Femur (tissue), 1 donor: ENCODE data around the gene SPG7.

ENCODE experiments used
- DNase-seq: peaks from one replicate; pipeline ENCODE4 v3.0.0-alpha.2; 2017

Gene SPG7

DNA sequence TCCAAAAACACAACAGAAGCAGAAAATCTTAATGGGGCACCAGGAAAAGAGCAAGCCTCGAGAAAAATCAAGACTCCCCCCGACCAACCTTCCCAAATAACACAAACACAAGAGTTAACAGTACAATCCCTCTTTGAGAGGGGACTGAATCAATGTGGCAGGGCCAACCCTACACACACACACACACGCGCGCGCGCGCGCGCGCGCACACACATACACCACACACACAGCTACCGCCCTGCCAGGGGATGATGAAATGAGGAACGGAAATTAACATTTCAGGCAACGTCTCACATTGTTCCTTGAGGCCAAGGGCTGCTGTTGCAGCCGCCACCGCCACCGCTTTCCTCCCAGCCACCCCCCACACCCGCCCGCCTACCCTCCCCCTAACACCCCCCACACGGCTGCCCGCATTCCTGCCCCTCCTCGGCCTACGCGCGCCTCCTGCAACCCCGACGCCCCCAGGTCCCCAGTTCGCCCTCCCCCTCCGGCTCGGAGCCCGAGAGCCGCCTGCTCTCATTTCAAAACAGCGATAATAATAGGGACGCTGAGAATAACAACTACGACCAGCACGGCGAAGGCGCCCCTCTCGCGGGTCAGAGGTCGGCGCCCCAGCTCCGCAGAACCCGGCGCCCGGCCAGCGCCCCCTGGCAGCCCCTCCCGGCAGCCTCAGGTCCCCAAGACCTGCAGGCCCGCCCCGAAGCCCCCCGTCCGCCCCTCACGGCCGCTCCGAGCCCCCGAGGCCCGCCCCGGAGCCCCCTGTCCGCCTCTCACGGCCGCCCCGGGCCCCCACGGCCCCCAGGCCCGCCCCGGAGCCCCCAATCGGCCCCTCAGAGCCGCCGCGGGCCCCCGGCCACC, 18.9 kb upstream of the SPG7 start:
- peak; percentile 92 for DNase-seq

DNA sequence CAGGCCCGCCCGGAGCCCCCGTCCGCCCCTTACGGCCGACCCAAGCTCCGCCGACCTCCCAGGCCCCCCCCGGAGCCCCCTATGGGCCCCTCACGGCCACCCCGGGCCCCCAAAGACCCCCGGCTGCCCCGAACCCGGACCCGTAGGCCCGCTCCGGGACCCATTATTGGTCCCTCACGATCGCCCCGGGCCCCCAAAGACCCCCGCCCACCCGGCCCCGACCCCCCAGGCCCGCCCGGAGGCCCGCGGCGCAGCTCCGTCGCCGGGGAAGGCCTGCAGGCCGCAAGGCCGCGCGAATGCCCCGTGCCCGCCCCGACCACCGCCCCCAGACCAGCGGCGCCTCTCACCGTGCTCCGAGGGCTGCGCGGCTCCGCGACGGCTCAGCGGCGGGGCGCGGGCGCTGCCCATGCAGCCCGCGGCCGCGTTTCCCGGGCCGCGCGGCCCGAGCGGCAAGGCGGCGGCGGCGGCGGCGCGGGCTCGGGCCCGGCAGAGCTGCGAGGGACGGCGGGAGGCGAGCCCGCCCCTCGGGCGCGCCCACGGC, 18.2 kb upstream of the SPG7 start:
- peak; percentile 39 for DNase-seq

DNA sequence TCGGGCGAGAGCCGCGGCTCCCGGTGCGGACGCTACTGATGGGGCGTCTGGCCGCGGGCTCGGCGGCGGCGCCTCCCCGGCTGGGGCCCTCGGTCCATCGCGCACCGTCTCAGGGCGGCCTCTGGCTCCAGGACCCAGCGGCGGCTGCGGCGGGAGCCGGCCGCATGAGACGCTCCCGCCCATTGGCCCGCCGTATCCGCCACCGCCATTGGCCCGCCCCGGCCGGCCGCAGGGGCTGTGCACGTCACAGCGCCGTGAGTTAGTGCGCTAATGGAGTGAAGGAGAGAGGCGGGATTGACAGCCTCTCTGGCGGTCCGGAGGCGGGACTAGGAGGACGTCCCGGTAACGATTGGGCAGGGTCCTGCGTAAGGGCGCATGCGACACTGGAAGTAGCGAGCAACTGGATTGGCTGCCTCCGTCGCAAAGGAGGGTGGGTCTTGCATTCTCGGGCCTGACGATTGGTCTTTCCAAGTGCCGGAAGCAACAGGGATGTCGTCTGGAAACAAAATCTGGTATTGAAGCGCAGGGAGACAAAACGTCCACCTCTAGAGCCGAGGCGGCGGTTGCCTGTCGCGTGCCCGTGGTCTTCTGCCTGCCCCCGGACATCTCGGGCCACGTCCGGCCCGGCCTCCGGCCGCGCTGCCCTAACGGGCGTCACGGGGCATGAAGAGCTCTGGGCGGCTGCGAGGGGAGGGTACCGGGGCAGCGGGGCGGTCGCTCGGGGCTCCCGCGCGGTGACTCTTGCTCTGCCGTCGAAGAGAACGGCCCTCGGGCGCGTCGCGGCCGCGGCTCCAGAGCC, 17.6 kb upstream of the SPG7 start, which contains the start of gene ANKRD11:
Gene ANKRD11 (minus strand): TSS at position 123 of the 799 bp plus-strand sequence. CDS start 173,542 bp downstream, outside the sequence.
- peak; percentile 100 for DNase-seq

DNA sequence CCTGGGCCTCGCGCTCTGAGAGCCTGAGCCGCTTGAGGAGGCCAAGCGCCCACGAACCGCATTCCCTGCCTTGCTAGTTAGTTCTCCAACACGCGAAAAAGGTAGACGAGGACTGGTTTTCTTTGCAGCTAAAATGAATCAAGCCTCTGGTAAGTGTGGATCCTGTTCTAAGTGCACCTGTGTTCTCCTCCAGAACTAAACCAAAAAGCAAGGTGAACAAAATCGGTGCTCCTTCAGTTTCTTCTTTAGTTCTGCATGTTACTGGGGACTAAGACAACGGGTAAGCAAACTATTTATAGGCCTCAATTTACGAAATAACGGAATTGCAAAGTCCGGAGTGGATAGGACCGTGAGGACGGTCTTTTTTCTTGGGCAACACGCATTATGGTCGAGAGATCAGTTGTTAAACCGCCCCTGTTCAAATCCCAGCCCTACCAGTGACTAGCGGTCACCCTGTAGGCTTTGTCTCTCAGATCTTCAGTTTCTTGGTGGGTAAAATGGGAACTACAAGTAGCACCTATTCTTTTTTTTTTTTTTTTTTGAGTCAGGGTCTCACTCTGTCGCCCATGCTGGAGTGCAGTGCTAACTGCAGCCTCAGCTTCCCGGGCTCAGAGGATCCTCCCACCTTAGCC, 16.8 kb upstream of the SPG7 start:
- no peak for DNase-seq

DNA sequence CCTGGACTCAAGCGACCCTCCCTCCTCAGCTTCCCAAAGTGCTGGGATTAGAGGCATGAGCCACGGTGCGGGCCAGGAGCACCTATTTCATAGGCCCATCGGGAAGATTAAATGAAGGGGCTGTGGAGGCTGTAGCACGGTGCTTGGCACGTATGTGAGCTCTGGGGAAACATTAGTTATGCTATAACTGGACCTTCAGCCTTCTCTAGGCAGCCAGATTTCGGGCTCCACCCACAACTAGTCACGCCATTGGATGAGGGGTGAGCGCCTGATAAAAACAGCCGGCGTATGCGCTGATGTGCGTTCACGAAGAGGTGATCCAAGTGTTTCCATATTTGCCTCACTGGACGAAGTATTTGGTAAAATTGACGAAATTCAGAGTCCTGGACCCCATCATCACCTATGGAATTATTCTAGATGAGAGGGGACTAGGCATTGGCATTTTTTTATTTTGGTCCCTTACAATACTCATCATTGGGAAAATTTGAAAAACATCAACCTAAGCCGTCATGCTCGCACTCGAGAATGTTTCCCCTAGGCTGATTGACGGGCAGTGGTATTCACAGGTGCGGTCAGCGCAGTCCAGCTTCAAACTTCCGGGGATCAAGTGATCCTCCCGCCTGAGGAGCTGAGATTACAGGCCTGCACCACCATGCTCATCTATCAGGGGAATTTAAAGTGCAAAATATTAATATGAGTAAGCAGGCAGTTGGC, 16.1 kb upstream of the SPG7 start:
- no peak for DNase-seq

DNA sequence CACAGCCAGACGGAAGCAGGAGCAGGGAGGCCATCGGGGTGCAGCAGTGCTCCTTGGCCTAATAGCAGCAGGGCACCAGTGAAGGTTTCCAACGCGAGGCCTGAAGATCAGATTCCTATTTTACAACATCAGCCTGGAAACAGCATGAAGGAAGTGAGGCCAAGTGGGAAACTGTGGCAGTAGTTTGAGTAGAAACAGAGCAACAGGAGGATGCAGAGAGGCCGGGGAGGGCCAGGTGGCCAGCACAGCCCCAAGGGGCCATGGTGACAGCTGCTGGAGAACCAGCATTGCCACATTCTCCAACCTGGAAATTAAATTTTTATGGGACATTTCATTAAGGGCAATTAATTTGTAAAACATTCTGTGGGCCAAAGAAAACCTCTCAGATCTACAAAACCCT, 14.4 kb upstream of the SPG7 start:
- no peak for DNase-seq

DNA sequence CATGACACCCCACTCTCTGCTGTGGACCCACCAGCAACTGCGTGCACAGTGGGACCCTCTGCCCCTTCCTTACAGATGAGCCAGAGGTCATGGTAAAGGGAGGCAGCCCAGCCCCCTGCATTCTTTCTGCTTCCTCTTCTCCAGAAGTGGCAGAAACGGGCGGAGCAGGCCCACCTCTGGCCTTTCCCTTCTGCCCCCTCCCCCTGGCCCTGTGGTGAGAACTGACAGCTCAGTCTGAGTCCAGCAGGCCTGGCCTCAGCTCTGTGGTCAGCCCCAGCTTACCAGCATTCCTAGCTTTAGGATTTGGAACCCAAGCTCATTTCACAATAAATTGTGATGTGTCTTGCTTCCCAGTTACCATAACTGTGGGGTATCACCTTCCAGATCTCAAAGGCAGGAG, 13.1 kb upstream of the SPG7 start:
- DNase-seq: no peak

DNA sequence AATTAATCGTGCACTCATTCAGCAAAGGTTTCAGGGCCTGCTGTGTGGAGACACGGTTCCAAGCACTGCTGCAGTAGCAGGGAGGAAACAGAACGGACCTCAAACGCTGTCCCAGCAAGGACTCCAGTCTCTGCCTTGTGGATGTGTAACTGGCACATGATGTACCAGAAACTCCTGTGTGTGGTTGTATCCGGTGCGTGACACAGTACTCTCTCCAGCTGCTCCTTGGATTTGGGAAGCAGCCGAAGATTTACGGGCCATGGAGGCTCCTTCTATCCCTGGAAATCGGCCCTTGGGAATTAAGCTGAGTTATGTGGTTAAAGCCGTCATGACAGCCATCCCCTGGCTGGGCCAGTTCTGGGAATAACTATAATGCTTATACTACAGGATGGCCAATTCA, 9.4 kb upstream of the SPG7 start:
- DNase-seq: peak; percentile 64

DNA sequence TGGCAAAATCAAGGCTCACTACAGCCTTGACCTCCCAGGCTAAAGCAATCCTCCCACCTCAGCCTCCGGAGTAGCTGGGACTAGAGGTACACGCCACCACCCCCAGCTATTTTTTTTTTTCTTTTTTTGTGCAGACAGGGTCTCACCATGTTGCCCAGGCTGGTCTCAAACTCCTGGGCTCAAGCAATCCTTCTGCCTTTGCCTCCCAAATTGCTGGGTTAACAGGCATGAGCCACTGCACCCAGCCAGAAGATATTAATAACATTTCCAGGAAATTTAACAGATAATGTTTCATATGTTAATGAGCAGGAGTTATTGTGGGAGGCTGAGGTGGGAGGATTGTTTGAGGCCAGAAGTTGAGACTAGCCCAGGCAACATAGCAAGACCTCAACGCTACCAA, 8.4 kb upstream of the SPG7 start:
- no peak for DNase-seq

DNA sequence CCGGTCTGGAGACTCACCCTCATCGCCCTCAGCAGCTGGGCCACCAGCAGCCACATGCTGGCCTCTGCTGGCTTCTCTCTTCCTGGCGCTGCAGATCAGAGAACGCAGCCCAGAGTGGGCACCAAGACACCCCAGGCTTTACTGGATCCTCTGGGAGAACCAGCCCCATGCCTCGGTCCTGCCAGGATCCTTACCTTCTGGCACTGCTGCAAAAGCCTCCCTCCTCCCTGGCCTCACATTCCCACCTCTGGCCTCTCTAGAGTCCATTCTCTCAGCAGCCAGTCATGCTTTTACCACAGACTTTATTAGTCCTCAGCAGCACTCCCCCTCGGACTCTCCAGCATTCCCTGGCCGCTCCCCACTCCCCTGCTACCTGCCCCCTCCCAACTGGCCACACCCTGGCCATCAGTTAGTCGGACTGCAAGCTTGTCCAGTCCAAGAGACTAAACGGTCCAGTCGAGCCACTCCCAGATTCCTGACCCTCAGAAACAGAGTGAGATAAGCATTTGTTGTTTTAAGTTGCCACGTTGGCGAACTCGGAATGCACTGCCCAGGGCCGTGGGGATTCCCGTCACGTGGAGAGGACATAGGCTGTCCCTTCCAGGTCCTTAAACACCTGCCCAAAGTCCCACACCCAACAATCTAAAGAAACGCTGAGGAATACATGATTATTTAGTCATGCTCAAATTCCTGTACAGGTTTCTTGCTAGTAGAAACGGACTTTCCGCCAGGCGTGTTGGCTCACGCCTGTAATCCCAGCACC, 5.9 kb upstream of the SPG7 start:
- DNase-seq: no peak

DNA sequence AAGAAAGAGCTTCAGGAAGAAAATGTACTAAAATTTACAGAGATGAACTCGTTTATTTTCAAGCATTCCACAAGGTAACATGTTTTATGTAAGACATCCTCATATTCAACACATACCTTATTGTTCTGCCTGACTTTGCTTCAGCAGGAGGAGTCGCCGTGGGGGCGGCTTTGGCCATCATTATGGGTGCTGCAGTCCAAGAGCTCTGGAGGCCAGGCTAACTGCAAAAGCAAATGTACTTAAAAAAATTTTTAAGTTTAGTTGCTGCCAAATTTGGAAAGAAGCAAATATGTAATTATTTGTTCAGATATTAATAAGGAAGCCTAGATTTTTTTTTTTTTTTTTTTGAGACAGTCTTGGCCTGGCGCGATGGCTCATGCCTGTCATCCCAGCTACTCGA, 4.1 kb upstream of the SPG7 start:
- DNase-seq: peak; percentile 49

DNA sequence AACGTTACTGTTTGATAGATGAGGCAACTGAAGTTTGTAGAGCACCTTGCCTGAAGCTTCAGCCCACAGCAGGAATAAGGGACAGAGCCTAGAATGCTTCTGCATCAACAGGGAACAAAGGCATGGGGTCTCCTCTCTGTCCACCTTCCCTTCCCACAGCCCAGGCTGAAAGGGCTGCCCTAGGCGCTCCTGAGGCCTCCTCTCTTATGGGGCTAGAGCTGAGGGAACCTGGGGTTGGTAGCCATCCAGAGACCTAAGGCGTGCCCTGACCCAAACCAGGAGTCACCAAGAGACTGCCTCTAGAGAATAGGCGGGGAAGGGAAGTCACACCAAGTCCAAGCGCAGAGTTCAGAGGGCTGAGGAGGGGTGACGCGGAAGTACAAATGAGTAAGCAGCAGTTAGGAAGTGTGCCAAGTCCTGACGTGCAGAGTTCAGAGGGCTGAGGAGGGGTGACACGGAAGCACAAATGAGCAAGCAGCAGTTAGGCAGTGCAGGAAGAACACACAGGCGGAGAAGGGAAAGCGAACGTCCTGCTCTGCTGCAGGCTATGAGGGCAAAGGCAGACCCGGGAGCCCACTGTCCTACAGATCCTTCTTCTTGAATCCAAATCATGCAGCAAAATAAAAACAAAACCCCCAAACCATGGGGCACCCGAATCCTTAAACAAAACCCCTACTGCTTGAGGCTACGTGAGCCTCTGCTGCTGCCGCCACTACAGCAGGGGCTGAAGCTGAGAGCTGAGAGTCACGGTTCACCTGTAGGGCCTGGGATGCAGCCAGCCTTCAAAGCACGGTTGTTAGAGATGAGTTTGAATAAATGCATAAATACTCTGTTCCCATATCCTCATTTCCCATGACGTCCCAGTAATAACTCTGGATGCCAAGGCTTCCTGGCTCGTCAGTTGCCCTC, 2.7 kb upstream of the SPG7 start:
- DNase-seq: peak; percentile 87

DNA sequence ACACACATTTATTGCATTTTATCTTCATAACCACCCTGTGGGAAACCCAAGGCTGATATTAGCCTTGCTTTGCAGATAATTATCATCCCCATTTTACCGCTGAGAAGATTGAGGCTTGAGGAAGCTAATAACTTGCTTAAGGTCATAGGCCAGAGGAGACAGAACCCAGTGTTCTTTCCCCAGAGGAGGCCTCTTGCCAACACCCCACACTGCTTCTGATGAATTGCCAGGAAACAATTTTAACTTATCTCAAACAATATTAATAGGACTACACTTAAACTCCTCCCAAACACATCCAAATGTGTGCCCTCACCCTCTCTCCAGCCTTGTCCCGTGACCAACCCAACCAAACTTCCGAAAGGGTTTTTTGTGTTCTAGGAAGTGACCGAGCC, 2.1 kb upstream of the SPG7 start:
- no peak for DNase-seq

DNA sequence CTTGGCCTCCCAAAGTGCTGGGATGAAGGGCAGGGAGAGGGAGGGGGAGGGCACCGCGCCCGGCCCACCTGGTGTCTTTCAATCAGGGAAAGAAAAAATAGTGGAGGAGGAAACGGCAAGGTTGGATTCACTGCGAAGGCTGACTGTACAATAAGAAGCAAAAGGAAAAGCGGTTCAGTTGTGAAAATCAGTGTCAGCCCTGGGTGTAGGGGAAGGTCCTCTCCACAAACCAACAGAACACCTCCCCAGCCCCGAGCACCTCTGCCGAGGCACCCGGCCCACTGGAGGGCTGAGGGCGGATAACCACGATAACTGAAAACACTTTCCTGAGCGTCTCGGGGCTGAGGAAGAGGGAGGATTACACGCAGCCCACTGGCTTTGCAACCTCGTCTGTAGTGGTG, 1.4 kb upstream of the SPG7 start:
- DNase-seq: no peak

DNA sequence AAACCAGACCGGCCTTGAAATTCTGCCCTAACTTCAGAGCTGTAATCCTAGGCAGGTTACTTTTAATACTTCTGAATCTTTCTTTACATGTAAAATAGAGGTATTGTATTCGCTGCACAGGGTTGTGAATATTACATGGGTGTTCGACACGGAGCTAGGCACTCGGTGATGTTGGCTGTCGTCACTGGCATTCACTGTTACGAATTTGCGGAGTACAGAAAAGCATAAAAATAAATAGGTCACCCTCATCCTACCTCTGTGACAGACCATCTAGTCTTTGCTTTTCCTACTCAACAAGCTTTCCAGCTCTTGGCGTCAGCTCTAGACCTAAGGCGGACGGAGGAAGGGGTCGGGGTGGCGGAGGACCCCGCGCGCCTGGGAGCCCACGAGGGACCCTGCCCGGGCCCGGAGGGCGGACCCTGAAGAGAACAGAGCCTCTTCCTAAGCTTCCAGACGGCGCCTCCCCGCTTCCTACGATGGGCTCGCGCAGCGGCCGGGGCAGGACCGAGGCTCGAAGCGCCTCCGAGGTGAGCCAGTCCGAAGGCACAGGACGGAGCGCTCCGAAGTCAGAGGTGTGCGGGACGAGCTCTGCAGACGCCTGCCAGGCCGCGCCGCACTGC, 879 bp upstream of the SPG7 start:
- DNase-seq: no peak

DNA sequence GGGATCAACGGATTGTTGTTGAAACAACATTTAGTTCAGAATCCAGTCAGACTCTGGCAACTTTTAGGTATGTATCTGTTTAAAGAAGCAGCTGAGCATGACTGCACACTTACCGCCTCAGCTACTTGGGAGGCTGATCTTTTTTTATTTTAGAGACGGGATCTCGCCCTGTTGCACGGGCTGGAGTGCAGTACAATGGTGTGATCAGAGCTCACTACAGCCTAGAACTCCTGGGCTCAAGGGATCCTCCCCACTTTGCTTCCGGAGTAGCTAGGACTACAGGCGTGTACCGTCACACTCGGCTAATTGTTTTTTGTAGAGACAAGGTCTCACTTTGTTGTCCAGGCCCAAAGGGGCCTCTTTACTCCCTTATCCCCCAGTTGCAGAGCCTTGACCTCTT, 2.3 kb downstream of the SPG7 start:
- DNase-seq: no peak

DNA sequence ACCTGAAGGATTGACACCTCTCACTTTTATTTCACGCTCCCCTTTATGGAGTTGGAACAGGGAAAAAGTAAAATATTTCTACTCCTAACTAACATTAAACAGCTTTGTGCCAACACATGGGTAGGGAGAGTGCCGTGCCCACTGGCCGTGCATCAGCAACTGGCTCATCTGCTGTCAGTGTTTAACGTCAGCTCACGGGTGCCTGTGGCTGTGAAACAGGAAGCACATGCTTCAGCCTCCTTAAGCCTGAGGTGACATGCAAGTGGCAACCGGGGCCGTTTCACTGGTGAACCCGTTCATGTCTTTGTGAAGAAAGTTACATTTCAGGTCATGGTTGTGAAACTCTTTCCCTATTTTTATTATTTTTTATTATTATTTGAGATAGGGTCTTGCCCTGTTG, 3.2 kb downstream of the SPG7 start:
- no peak for DNase-seq

DNA sequence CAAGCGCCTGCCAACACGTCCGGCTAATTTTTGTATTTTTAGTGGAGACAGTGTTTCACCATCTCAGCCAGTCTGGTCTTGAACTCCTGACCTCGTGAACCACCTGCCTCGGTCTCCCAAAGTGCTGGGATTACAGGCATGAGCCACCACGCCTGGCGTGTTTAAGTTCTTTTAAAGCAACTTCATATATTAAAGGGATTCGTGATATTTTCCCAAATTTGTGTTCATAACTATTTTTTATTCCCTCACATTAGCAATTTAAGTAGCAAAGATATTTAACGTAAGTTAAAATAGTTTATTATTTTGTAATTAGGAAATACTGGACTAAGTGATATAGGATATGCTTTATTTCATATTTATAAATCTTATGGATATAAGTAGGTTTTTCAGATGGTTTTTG, 4.2 kb downstream of the SPG7 start:
- no peak for DNase-seq

DNA sequence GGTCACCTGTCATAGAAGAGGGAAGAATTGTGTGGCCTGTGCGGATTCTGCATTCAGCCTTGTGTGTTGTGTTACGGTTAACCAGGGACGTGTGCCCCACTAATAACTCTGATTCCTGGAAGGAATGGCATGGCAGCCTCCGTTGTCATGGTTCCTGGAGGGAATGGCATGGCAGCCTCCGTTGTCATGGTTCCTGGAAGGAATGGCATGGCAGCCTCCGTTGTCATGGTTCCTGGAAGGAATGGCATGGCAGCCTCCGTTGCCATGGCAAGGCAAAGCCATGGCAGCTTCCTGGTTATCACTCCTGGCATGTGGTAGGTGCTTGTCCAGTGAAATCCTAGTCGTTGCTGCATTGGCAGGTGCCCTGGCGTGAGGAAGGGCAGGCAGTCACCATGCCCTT, 8.9 kb downstream of the SPG7 start:
- no peak for DNase-seq

DNA sequence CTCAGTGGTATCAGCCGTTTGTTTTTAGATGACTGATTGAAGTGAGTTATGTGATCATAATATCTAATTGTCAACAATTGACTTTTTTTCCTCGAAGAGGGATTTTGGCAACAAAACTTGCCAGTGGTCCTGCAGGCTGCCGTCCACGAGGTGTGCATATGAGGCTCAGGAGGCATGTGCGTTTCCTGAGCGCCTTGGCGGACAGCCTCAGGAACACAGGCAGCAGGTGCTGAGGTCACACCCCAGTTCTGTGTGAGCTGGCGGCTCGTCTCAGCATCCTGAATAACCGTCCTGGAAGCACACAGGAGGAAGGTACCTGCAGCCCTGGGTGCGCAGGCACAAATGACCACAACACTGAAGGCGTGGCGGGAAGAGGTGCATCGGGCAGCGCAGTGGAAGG, 11.7 kb downstream of the SPG7 start:
- DNase-seq: no peak
